HG02943 (cell line): Measurements from ENCODE around the gene RPAP3.

Experiments used
- ATAC-seq: cut with Tn5 transposase; IDR thresholded peaks from one replicate; pipeline ENCODE4 v1.9.1; 2021; ENCODE audit warnings: mild to moderate bottlenecking, low read depth, moderate library complexity; ENCODE audit not compliant: unreplicated experiment

The RPAP3 gene

GRCh38 chr12:47722136-47722834, 16.5 kb upstream of the RPAP3 start:
- no peak for ATAC-seq

- ATAC-seq = no peak
Measured at GRCh38 chr12:47721431-47721973, 15.7 kb upstream of the RPAP3 start.

GRCh38 chr12:47718531-47718930, 12.7 kb upstream of the RPAP3 start:
- ATAC-seq = no peak

- no peak for ATAC-seq
Measured at GRCh38 chr12:47717443-47718193, 11.8 kb upstream of the RPAP3 start.

- no peak for ATAC-seq
Measured at GRCh38 chr12:47717046-47717442, 11.2 kb upstream of the RPAP3 start.

- no peak for ATAC-seq
Measured at GRCh38 chr12:47715877-47716548, 10.2 kb upstream of the RPAP3 start.

GRCh38 chr12:47715393-47715876, 9.6 kb upstream of the RPAP3 start:
- ATAC-seq = peak; percentile 62

- ATAC-seq = no peak
Measured at GRCh38 chr12:47714826-47715386, 9.1 kb upstream of the RPAP3 start.

GRCh38 chr12:47712171-47712570, 6.3 kb upstream of the RPAP3 start:
- no peak for ATAC-seq

GRCh38 chr12:47711448-47711847, 5.6 kb upstream of the RPAP3 start:
- no peak for ATAC-seq

- ATAC-seq = no peak
Measured at GRCh38 chr12:47710278-47710677, 4.4 kb upstream of the RPAP3 start.

GRCh38 chr12:47709671-47710070, 3.8 kb upstream of the RPAP3 start:
- no peak for ATAC-seq

- no peak for ATAC-seq
Measured at GRCh38 chr12:47709237-47709636, 3.4 kb upstream of the RPAP3 start.

- no peak for ATAC-seq
Measured at GRCh38 chr12:47707905-47708543, 2.2 kb upstream of the RPAP3 start.

GRCh38 chr12:47707355-47707754, 1.5 kb upstream of the RPAP3 start:
- ATAC-seq = no peak

GRCh38 chr12:47705229-47705565, 633 bp downstream of the RPAP3 start:
- ATAC-seq = peak; percentile 6

- ATAC-seq = no peak
Measured at GRCh38 chr12:47704719-47705118, 1.1 kb downstream of the RPAP3 start.

- ATAC-seq = no peak
Measured at GRCh38 chr12:47700263-47700662, 5.6 kb downstream of the RPAP3 start.

GRCh38 chr12:47698631-47699030, 7.2 kb downstream of the RPAP3 start:
- no peak for ATAC-seq

GRCh38 chr12:47698055-47698454, 7.8 kb downstream of the RPAP3 start:
- no peak for ATAC-seq
